Neural cell (in vitro differentiated cells): ENCODE results near the gene PLA2G3. TPM values are rescaled to one million over a fixed set of nuclear protein-coding genes. Genes with fewer than 3 reads are reported as not detected.

Experiments used
- H2AFZ ChIP-seq: fragments of 200-600, 300-800 bp; sonication (generic), shearing (Covaris generic); 2 replicates; pipeline ENCODE4 v1.6.0; 2014; ENCODE audit warnings: low read depth, mild to moderate bottlenecking, antibody characterized with exemption, low read length, moderate library complexity
- H3F3A ChIP-seq: fragments of 200-600 bp; shearing (Covaris generic); 2 replicates; pipeline ENCODE4 v1.6.1; 2016; ENCODE audit warnings: mild to moderate bottlenecking, moderate library complexity, mixed read lengths, antibody characterized with exemption, low read length; ENCODE audit not compliant: insufficient read depth, poor library complexity, severe bottlenecking
- H3K27ac ChIP-seq: fragments of 200-600, 300-800 bp; sonication (generic), shearing (Covaris generic); 2 replicates; pipeline ENCODE4 v1.5.1; 2014; ENCODE audit warnings: mild to moderate bottlenecking, low read length, moderate library complexity
- H3K27me3 ChIP-seq: fragments of 300-800, 200-600 bp; sonication (generic), shearing (Covaris generic); 2 replicates; pipeline ENCODE4 v1.6.0; 2014; ENCODE audit warnings: mild to moderate bottlenecking, low read depth, low read length, moderate library complexity; ENCODE audit not compliant: insufficient read depth
- H3K36me3 ChIP-seq: fragments of 300-800, 200-600 bp; sonication (generic), shearing (Covaris generic); 2 replicates; pipeline ENCODE4 v1.5.1; 2014; ENCODE audit warnings: mild to moderate bottlenecking, antibody characterized with exemption, low read length, moderate library complexity; ENCODE audit not compliant: insufficient read depth
- H3K4me2 ChIP-seq: fragments of 300-800, 200-600 bp; sonication (generic), shearing (Covaris generic); 2 replicates; pipeline ENCODE4 v1.6.0; 2014; ENCODE audit warnings: mild to moderate bottlenecking, low read length
- H3K4me3 ChIP-seq: fragments of 300-800, 200-600 bp; sonication (generic), shearing (Covaris generic); 2 replicates; pipeline ENCODE4 v1.5.1; 2014; ENCODE audit warnings: mild to moderate bottlenecking, low read length, moderate library complexity
- H3K79me2 ChIP-seq: fragments of 200-600 bp; shearing (Covaris generic); replicated peaks from 2 replicates; pipeline ENCODE4 v1.6.0; 2014; ENCODE audit warnings: mild to moderate bottlenecking, low read length, moderate library complexity; ENCODE audit not compliant: insufficient read depth
- H3K9ac ChIP-seq: fragments of 300-800, 200-600 bp; sonication (generic), shearing (Covaris generic); 2 replicates; pipeline ENCODE4 v1.6.1; 2016; ENCODE audit warnings: mild to moderate bottlenecking, low read length, mixed read lengths
- H3K9me2 ChIP-seq: fragments of 200-600 bp; shearing (Covaris generic); 2 replicates; pipeline ENCODE4 v1.6.1; 2016; ENCODE audit warnings: mild to moderate bottlenecking, low read length, mixed read lengths; ENCODE audit not compliant: insufficient read depth
- H3K9me3 ChIP-seq: fragments of 200-600, 300-800 bp; sonication (generic), shearing (Covaris generic); 2 replicates; pipeline ENCODE4 v1.6.1; 2016; ENCODE audit warnings: mild to moderate bottlenecking, mixed run types, low read length, moderate library complexity, mixed read lengths
- H4K20me1 ChIP-seq: fragments of 200-600 bp; shearing (Covaris generic); 2 replicates; pipeline ENCODE4 v1.6.1; 2016; ENCODE audit warnings: mild to moderate bottlenecking, mixed run types; ENCODE audit not compliant: insufficient read depth
- CTCF ChIP-seq: fragments of 450-650 bp; IDR thresholded peaks from 2 replicates; pipeline ENCODE4 v1.5.1; 2014; ENCODE audit warnings: antibody characterized with exemption, mild to moderate bottlenecking, moderate library complexity; ENCODE audit not compliant: poor library complexity, severe bottlenecking
- EP300 ChIP-seq: fragments of 450-650 bp; conservative IDR thresholded peaks from 2 replicates; pipeline ENCODE4 v1.6.1; 2014; ENCODE audit warnings: antibody characterized with exemption, mild to moderate bottlenecking, moderate library complexity; ENCODE audit not compliant: poor library complexity, severe bottlenecking
- EZH2 ChIP-seq: fragments of 200-600, 300-800 bp; shearing (Covaris generic), sonication (generic); IDR thresholded peaks from 2 replicates; pipeline ENCODE4 v1.6.1; 2014; ENCODE audit warnings: antibody characterized with exemption, low read length, borderline replicate concordance, mild to moderate bottlenecking; ENCODE audit not compliant: insufficient read depth, poor library complexity, severe bottlenecking
- MXI1 ChIP-seq: fragments of 450-650 bp; conservative IDR thresholded peaks from 2 replicates; pipeline ENCODE4 v1.6.1; 2014; ENCODE audit warnings: antibody characterized with exemption, mild to moderate bottlenecking; ENCODE audit not compliant: poor library complexity, severe bottlenecking
- POLR2AphosphoS5 ChIP-seq: IDR thresholded peaks from 2 replicates; pipeline ENCODE4 v1.6.1; 2012
- RAD21 ChIP-seq: fragments of 450-650 bp; conservative IDR thresholded peaks from 2 replicates; pipeline ENCODE4 v1.6.1; 2014; ENCODE audit warnings: antibody characterized with exemption, mild to moderate bottlenecking, moderate library complexity
- REST ChIP-seq: IDR thresholded peaks from 2 replicates; pipeline ENCODE4 v1.6.1; 2012; ENCODE audit warnings: borderline replicate concordance
- SMC3 ChIP-seq: fragments of 450-650 bp; conservative IDR thresholded peaks from 2 replicates; pipeline ENCODE4 v1.6.1; 2014; ENCODE audit warnings: antibody characterized with exemption, mild to moderate bottlenecking, moderate library complexity; ENCODE audit not compliant: poor library complexity
- TAF1 ChIP-seq: IDR thresholded peaks from 2 replicates; pipeline ENCODE4 v1.6.1; 2012; ENCODE audit warnings: low read depth
- polyA plus RNA-seq: library from polyadenylated mRNA; depleted of rRNA; stranded (reverse); fragments of >200 nt; gene quantifications from 2 replicates; pipeline ENCODE4 v1.2.3, GENCODE V29; 2014

PLA2G3 gene
- polyA plus RNA-seq, 1 donor from 2014 or later = not detected

DNA sequence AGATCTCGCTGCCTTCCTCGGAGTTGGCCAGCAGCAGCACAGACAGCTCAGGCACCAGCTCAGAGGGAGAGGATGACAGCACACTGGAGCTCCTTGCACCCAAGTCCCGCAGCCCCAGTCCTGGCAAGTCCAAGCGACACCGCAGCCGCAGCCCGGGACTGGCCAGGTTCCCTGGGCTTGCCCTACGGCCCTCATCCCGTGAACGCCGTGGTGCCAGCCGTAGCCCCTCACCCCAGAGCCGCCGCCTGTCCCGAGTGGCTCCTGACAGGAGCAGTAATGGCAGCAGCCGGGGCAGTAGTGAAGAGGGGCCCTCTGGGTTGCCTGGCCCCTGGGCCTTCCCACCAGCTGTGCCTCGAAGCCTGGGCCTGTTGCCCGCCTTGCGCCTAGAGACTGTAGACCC lies 6.4 kb downstream of the PLA2G3 start:
- Histone ChIP-seq H3K4me2 (no peak overlapping the region), H3F3A (no peaks in the 10 kb centered on the region), H3K9ac (no peak overlapping the region), H3K27ac (no peak overlapping the region), H3K4me3 (no peak overlapping the region), H3K36me3 (no peaks in the 10 kb centered on the region), H2AFZ (no peak overlapping the region), H3K79me2 (no peaks in the 10 kb centered on the region), H4K20me1 (no peaks in the 10 kb centered on the region), H3K9me2 (no peaks in the 10 kb centered on the region), H3K27me3 (no peaks in the 10 kb centered on the region), H3K9me3 (no peaks in the 10 kb centered on the region)
- no peak for TF ChIP-seq REST
- no peak for TF ChIP-seq SMC3
- TF ChIP-seq POLR2AphosphoS5 = no peak
- no peak for TF ChIP-seq CTCF
- no peak for TF ChIP-seq EZH2
- TF ChIP-seq EP300 = no peak
- no peak for TF ChIP-seq TAF1
- no peak for TF ChIP-seq MXI1
- TF ChIP-seq RAD21 = no peak

DNA sequence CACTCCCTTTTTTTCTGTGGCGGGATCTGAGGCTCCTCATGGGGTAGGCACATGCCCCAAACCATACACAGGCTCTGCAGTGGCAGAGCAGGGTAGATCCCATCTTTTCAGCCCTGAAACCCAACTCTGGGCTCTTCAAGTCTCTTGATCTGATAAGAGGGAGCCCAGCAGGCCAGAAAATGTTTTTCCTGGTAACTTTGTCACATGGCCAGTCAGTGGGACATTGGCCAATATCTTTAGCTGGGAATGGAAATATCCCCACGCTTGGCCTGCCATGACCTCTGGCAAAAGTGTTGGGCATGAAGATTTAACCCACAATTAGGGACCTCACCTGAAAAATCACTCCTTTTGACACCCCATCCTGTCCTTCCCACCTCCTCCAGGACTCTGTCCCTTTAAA lies 9.4 kb downstream of the PLA2G3 start:
- no peaks in the 10 kb centered on the region for H3F3A ChIP-seq
- no peaks in the 10 kb centered on the region for H3K79me2 ChIP-seq
- no peak overlapping the region for H3K4me3 ChIP-seq
- H3K9me3 ChIP-seq = no peaks in the 10 kb centered on the region
- H3K27me3 ChIP-seq = no peaks in the 10 kb centered on the region
- no peak overlapping the region for H3K27ac ChIP-seq
- H3K9me2 ChIP-seq = no peaks in the 10 kb centered on the region
- H3K36me3 ChIP-seq = no peaks in the 10 kb centered on the region
- no peaks in the 10 kb centered on the region for H4K20me1 ChIP-seq
- H2AFZ ChIP-seq = no peak overlapping the region
- no peak overlapping the region for H3K9ac ChIP-seq
- H3K4me2 ChIP-seq = no peak overlapping the region
- TF ChIP-seq SMC3 (no peak), POLR2AphosphoS5 (no peak), EZH2 (no peak), EP300 (no peak), TAF1 (no peak), CTCF (no peak), RAD21 (no peak), MXI1 (no peak), REST (no peak)
